ENCODE data around the gene LGR6.
"Not testable (repeated sequence)": the region's sequence is repeated elsewhere in the genome, so short reads cannot be mapped to it uniquely, and the experiment has no call there.

The LGR6 gene

GRCh38 chr1:202179828-202180750 is 13.5 kb upstream of the LGR6 start:
- no peak for TF ChIP-seq CTCF (IDR thresholded peaks at IDR 0.05; ENCODE audit: low read depth, low read length, missing control alignments)
- in situ Hi-C loops (cut with HindIII; ENCODE audit: low sequenced_read_pairs) = no loop called here
- DNase-seq (ENCODE audit: low read depth) = no peak
- no peak overlapping the region for H3K4me3 ChIP-seq (ENCODE audit: low read depth, low read length)

GRCh38 chr1:202180751-202181139 is 12.9 kb upstream of the LGR6 start:
- H3K4me3 ChIP-seq (ENCODE audit: low read depth, low read length); in situ Hi-C loops (cut with HindIII; ENCODE audit: low sequenced_read_pairs); DNase-seq (ENCODE audit: low read depth): not testable (repeated sequence)

- TF ChIP-seq CTCF (IDR thresholded peaks at IDR 0.05; ENCODE audit: low read depth, low read length, missing control alignments) = no peak
- H3K4me3 ChIP-seq (ENCODE audit: low read depth, low read length) = no peak overlapping the region
- in situ Hi-C loops (cut with HindIII; ENCODE audit: low sequenced_read_pairs) = no loop called here
- DNase-seq (ENCODE audit: low read depth) = no peak
Observed at GRCh38 chr1:202181586-202181985, 12.0 kb upstream of the LGR6 start.

- H3K4me3 ChIP-seq (ENCODE audit: low read depth, low read length) = no peak overlapping the region
- in situ Hi-C loops (cut with HindIII; ENCODE audit: low sequenced_read_pairs) = no loop called here
- no peak for TF ChIP-seq CTCF (IDR thresholded peaks at IDR 0.05; ENCODE audit: low read depth, low read length, missing control alignments)
- no peak for DNase-seq (ENCODE audit: low read depth)
Observed at GRCh38 chr1:202182040-202182877, 11.3 kb upstream of the LGR6 start.

GRCh38 chr1:202184750-202185460 is 8.7 kb upstream of the LGR6 start:
- DNase-seq (ENCODE audit: low read depth) = peak; percentile 66
- TF ChIP-seq CTCF (IDR thresholded peaks at IDR 0.05; ENCODE audit: low read depth, low read length, missing control alignments) = peak; percentile 93
- in situ Hi-C loops (cut with HindIII; ENCODE audit: low sequenced_read_pairs) = no loop called here
- no peak overlapping the region for H3K4me3 ChIP-seq (ENCODE audit: low read depth, low read length)

- DNase-seq (ENCODE audit: low read depth) = no peak
- no peak overlapping the region for H3K4me3 ChIP-seq (ENCODE audit: low read depth, low read length)
- TF ChIP-seq CTCF (IDR thresholded peaks at IDR 0.05; ENCODE audit: low read depth, low read length, missing control alignments) = no peak
- in situ Hi-C loops (cut with HindIII; ENCODE audit: low sequenced_read_pairs) = no loop called here
Observed at GRCh38 chr1:202186327-202186726, 7.3 kb upstream of the LGR6 start.
